Measurements from ENCODE around the gene ADH1C.

DNA sequence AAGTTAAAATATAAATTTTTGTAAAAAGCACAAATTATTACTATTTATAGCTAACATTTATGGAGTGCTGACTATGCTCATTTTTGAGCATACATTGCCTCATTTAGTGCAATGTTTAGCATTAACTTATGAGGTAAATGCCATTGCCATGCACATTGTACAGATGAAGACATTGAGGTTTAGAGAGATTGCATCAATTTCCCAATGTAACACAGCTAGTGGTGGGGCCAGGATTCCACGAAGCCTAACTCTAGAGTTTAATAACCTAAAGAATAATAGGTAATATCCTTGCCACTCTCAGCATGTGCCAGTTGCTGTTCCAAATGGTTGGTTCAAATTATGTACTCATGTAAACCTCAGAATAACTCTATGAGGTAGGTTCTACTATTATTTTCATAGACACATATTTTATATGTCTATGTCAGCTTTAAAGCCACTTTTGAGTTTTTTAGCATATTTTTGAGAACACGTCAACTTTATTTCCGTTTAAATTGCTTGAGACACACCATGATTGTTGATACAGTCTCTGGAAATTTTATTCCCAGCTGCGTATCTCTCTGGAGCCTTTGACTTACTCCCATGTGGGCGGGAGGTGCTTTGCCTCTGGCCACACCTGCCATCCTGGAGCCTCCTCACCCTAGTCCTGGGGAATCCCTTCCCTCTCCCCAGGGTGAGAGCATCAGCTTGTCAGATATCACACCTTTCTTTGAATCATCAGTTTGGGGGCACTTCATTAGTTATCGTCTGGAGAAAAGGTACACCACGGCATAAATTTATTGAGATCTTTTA, 51.0 kb downstream of the ADH1C start:
- no peak for TF ChIP-seq CTCF (conservative IDR thresholded peaks at IDR 0.05; ENCODE audit: low read length)
- TF ChIP-seq EZH2phosphoT487 (IDR thresholded peaks at IDR 0.05; ENCODE audit: borderline replicate concordance, low read depth, low read length), result no peak

Data from OCI-LY7 (cell line).